Natural killer cell (primary cell): ENCODE results near the gene MACROD2. TPM values are rescaled to one million over a fixed set of nuclear protein-coding genes. Genes with fewer than 3 reads are reported as not detected.
"Not testable (repeated sequence)": the region's sequence is repeated elsewhere in the genome, so short reads cannot be mapped to it uniquely, and the experiment has no call there.

Experiments used
- ATAC-seq, 3 donors: fragments of 150-1000 bp in 2 of 3; fragments of 200-7000 bp in 1 of 3; cut with Tn5 transposase; 1 replicate in 1 of 3; 2 replicates in 2 of 3; pipeline ENCODE4 v1.10.0; 2021; ENCODE audit warnings: mild to moderate bottlenecking in 2 of 3, moderate library complexity in 2 of 3
- DNase-seq, 2 donors: peaks; one replicate each; pipeline versions ENCODE4 v3.0.0 to v3.0.0-alpha.2; 2013 to 2021; ENCODE audit warnings: mixed read lengths in 1 of 2
- H3K27ac ChIP-seq: one replicate; pipeline ENCODE4 v1.5.1; 2013; ENCODE audit warnings: mild to moderate bottlenecking, low read length
- H3K27me3 ChIP-seq: one replicate; pipeline ENCODE4 v1.6.1; 2013; ENCODE audit warnings: low read length; ENCODE audit not compliant: control insufficient read depth, insufficient read depth
- H3K36me3 ChIP-seq: one replicate; pipeline ENCODE4 v1.6.1; 2013; ENCODE audit warnings: low read length; ENCODE audit not compliant: control insufficient read depth, insufficient read depth
- H3K4me1 ChIP-seq: one replicate; pipeline ENCODE4 v1.6.1; 2013; ENCODE audit warnings: low read length; ENCODE audit not compliant: control insufficient read depth, insufficient read depth
- H3K4me3 ChIP-seq: one replicate; pipeline ENCODE4 v1.5.1; 2013; ENCODE audit warnings: low read length
- H3K9me3 ChIP-seq: one replicate; pipeline ENCODE4 v1.6.1; 2013; ENCODE audit warnings: low read length; ENCODE audit not compliant: control insufficient read depth, insufficient read depth
- H3K27ac Mint-ChIP-seq, 2 donors: one replicate each; pipeline ENCODE4 v1.8.0; 2022; ENCODE audit warnings: mild to moderate bottlenecking in 2 of 2, mixed read lengths in 2 of 2, moderate library complexity in 1 of 2
- H3K27me3 Mint-ChIP-seq, 2 donors: one replicate each; pipeline ENCODE4 v1.8.0; 2022; ENCODE audit warnings: low read depth in 2 of 2, mixed read lengths in 2 of 2
- H3K36me3 Mint-ChIP-seq: one replicate; pipeline ENCODE4 v1.8.0; 2022; ENCODE audit warnings: mixed read lengths
- H3K4me1 Mint-ChIP-seq, 2 donors: one replicate each; pipeline ENCODE4 v1.8.0; 2022; ENCODE audit warnings: mixed read lengths in 2 of 2
- H3K4me3 Mint-ChIP-seq: one replicate; pipeline ENCODE4 v1.8.0; 2022; ENCODE audit warnings: mild to moderate bottlenecking, moderate library complexity, mixed read lengths
- H3K9me3 Mint-ChIP-seq, 2 donors: one replicate each; pipeline ENCODE4 v1.8.0; 2022; ENCODE audit warnings: mixed read lengths in 2 of 2
- CTCF ChIP-seq: fragments of 200-600 bp; IDR thresholded peaks from one replicate; pipeline ENCODE4 v1.8.0; 2022; ENCODE audit warnings: antibody characterized with exemption
- WGBS: methylation state at CpG from one replicate; pipeline ENCODE4 v1.1.7; 2013; ENCODE audit warnings: missing lambda C conversion rate; ENCODE audit not compliant: insufficient coverage; 5-methylcytosine and 5-hydroxymethylcytosine counted together
- intact Hi-C: fragments of 100-400 bp; cut with micrococcal nuclease; formaldehyde crosslinking; loops from one replicate; pipeline ENCODE4 v1.14.2; 2022
- total RNA-seq, 4 donors: library from RNA; stranded (reverse); fragments of 120-200 nt in 1 of 4; gene quantifications; one replicate each; pipeline versions ENCODE4 v1.2.3 to v1.2.4, GENCODE V29; 2013 to 2022

Gene MACROD2
- total RNA-seq, 3 donors from 2014 or later (not counting 1 experiment from before 2014, with no cell fraction given): 0.19 to 0.88 TPM; not detected in 1

- Mint-ChIP-seq H3K27ac (no peak overlapping the region), H3K4me3 (no peak overlapping the region), H3K4me1 (no peaks in the 10 kb centered on the region), H3K9me3 (peaks cover 5 to 8% of the 10 kb centered on the region in 2 donors), H3K36me3 (no peaks in the 10 kb centered on the region), H3K27me3 (no peaks in the 10 kb centered on the region)
- ATAC-seq (no peak), DNase-seq (no peak)
- WGBS: 93% methylated on average over 2 of the region's 2 CpGs
- Histone ChIP-seq H3K36me3 (no peaks in the 10 kb centered on the region), H3K27ac (no peak overlapping the region), H3K4me1 (no peaks in the 10 kb centered on the region), H3K4me3 (no peak overlapping the region), H3K27me3 (no peaks in the 10 kb centered on the region), H3K9me3 (no peaks in the 10 kb centered on the region)
- intact Hi-C loops: no loop called here
- no peak for TF ChIP-seq CTCF
Measured at GRCh38 chr20:15139522-15139921, 1144.2 kb downstream of the MACROD2 start.

- H3K4me1 Mint-ChIP-seq: no peaks in the 10 kb centered on the region
- no peaks in the 10 kb centered on the region for H3K36me3 Mint-ChIP-seq
- TF ChIP-seq CTCF: no peak
- no peaks in the 10 kb centered on the region for H3K27me3 Mint-ChIP-seq
- Histone ChIP-seq H3K27ac (no peak overlapping the region), H3K9me3 (no peaks in the 10 kb centered on the region), H3K4me1 (no peaks in the 10 kb centered on the region), H3K4me3 (no peak overlapping the region), H3K36me3 (no peaks in the 10 kb centered on the region), H3K27me3 (no peaks in the 10 kb centered on the region)
- no peak for ATAC-seq
- peaks cover 5 to 8% of the 10 kb centered on the region in 2 donors for H3K9me3 Mint-ChIP-seq
- no peak overlapping the region for H3K4me3 Mint-ChIP-seq
- intact Hi-C loops: no loop called here
- WGBS: 88% methylated on average over 1 of the region's 2 CpGs
- H3K27ac Mint-ChIP-seq: no peak overlapping the region
- no peak for DNase-seq
Measured at GRCh38 chr20:15140286-15140685, 1145.0 kb downstream of the MACROD2 start.

- H3K27ac Mint-ChIP-seq, DNase-seq, ATAC-seq, H3K27me3 Mint-ChIP-seq, H3K27me3 ChIP-seq, H3K36me3 ChIP-seq, H3K9me3 ChIP-seq, H3K36me3 Mint-ChIP-seq, H3K4me1 Mint-ChIP-seq, H3K4me1 ChIP-seq, H3K4me3 Mint-ChIP-seq, H3K4me3 ChIP-seq, intact Hi-C loops, H3K27ac ChIP-seq, H3K9me3 Mint-ChIP-seq: not testable (repeated sequence)
- WGBS: no CpG with 5 or more reads among the region's 1 CpG
Measured at GRCh38 chr20:15140940-15141339, 1145.6 kb downstream of the MACROD2 start.

GRCh38 chr20:15141861-15142260, 1146.5 kb downstream of the MACROD2 start:
- intact Hi-C loops: no loop called here
- Mint-ChIP-seq H3K36me3 (no peaks in the 10 kb centered on the region), H3K4me1 (no peaks in the 10 kb centered on the region)

More at GRCh38 chr20:15141861-15142260, 1146.5 kb downstream of the MACROD2 start:
- no peak overlapping the region for H3K27ac Mint-ChIP-seq
- no peaks in the 10 kb centered on the region for H3K27me3 ChIP-seq
- H3K27me3 Mint-ChIP-seq: no peaks in the 10 kb centered on the region
- 74% methylated on average over 3 of the region's 4 CpGs for WGBS
- no peak for DNase-seq
- TF ChIP-seq CTCF: no peak
- H3K9me3 ChIP-seq: no peaks in the 10 kb centered on the region
- peaks cover 5 to 8% of the 10 kb centered on the region in 2 donors for H3K9me3 Mint-ChIP-seq
- H3K4me3 ChIP-seq: no peak overlapping the region
- H3K4me1 ChIP-seq: no peaks in the 10 kb centered on the region
- no peak overlapping the region for H3K4me3 Mint-ChIP-seq
- ATAC-seq: no peak
- H3K36me3 ChIP-seq: no peaks in the 10 kb centered on the region
- no peak overlapping the region for H3K27ac ChIP-seq
